ENCODE results near the gene SESTD1. TPM values are rescaled to one million over a fixed set of nuclear protein-coding genes. Genes with fewer than 3 reads are reported as not detected.
A peak's percentile ranks its signal among the peaks of the same experiment; 100 is the strongest.

The SESTD1 gene
- 0.97 and 7.0 TPM in 2 replicates for total RNA-seq (2014; rRNA removed; shearing (Covaris generic))

GRCh38 chr2:179264368-179265081, at the start of gene SESTD1:
Gene SESTD1 (minus strand): TSS chr2:179264832. CDS start chr2:179191841, 72,991 bp downstream.
- peak; percentile 37 for DNase-seq (ENCODE audit: low spot score)

GRCh38 chr2:179313057-179313456, 48.4 kb upstream of the SESTD1 start:
- DNase-seq (ENCODE audit: low spot score) = no peak

- DNase-seq (ENCODE audit: low spot score) = no peak
Observed at GRCh38 chr2:179311101-179311500, 46.5 kb upstream of the SESTD1 start.

GRCh38 chr2:179307616-179308371, 43.2 kb upstream of the SESTD1 start:
- no peak for DNase-seq (ENCODE audit: low spot score)

- no peak for DNase-seq (ENCODE audit: low spot score)
Observed at GRCh38 chr2:179305125-179305524, 40.5 kb upstream of the SESTD1 start.

GRCh38 chr2:179304424-179304823, 39.8 kb upstream of the SESTD1 start:
- no peak for DNase-seq (ENCODE audit: low spot score)

GRCh38 chr2:179302764-179303571, 38.3 kb upstream of the SESTD1 start:
- DNase-seq (ENCODE audit: low spot score) = no peak

GRCh38 chr2:179302149-179302548, 37.5 kb upstream of the SESTD1 start:
- DNase-seq (ENCODE audit: low spot score) = no peak

GRCh38 chr2:179298666-179299065, 34.0 kb upstream of the SESTD1 start:
- DNase-seq (ENCODE audit: low spot score) = no peak

GRCh38 chr2:179297927-179298326, 33.3 kb upstream of the SESTD1 start:
- DNase-seq (ENCODE audit: low spot score) = no peak

GRCh38 chr2:179290329-179290728, 25.7 kb upstream of the SESTD1 start:
- no peak for DNase-seq (ENCODE audit: low spot score)

GRCh38 chr2:179285060-179285459, 20.4 kb upstream of the SESTD1 start:
- DNase-seq (ENCODE audit: low spot score) = no peak

GRCh38 chr2:179277429-179278196, 13.0 kb upstream of the SESTD1 start:
- no peak for DNase-seq (ENCODE audit: low spot score)

GRCh38 chr2:179275253-179276012, 10.8 kb upstream of the SESTD1 start:
- DNase-seq (ENCODE audit: low spot score) = peak; percentile 35

- DNase-seq (ENCODE audit: low spot score) = no peak
Observed at GRCh38 chr2:179274749-179275148, 10.1 kb upstream of the SESTD1 start.

- DNase-seq (ENCODE audit: low spot score) = no peak
Observed at GRCh38 chr2:179273461-179273962, 8.9 kb upstream of the SESTD1 start.

- DNase-seq (ENCODE audit: low spot score) = peak; percentile 48
Observed at GRCh38 chr2:179272406-179273192, 8.0 kb upstream of the SESTD1 start.

- DNase-seq (ENCODE audit: low spot score) = no peak
Observed at GRCh38 chr2:179270689-179271088, 6.1 kb upstream of the SESTD1 start.

GRCh38 chr2:179268277-179268925, 3.8 kb upstream of the SESTD1 start:
- DNase-seq (ENCODE audit: low spot score) = no peak
